HG03045 (cell line): ENCODE data around the gene LRRC8E.
"Not testable (repeated sequence)": the region's sequence is repeated elsewhere in the genome, so short reads cannot be mapped to it uniquely, and the experiment has no call there.

ENCODE experiments used
- ATAC-seq: cut with Tn5 transposase; IDR thresholded peaks from one replicate; pipeline ENCODE4 v1.9.1; 2021; ENCODE audit warnings: mild to moderate bottlenecking, moderate library complexity; ENCODE audit not compliant: unreplicated experiment

LRRC8E gene

DNA sequence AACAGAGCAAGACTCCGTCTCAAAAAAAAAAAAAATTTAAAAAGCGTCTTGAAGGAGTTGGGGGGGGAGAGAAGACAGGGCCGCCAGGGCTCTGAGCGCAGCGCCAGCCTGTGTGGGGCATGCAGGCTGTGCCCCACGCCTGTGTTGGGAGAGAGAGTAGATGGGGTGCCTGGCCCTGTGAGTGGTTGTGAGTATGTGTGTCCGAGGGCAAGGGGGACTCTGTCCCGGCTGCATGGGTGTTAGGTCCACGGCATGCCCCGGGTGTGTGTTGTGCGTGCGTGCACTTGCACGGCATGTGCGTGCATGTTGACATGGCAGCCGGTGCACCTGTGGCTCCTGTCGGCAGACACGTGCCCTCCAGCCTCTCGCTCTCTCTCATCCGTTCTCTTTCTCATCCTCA lies 18.8 kb downstream of the LRRC8E start:
- ATAC-seq: no peak

DNA sequence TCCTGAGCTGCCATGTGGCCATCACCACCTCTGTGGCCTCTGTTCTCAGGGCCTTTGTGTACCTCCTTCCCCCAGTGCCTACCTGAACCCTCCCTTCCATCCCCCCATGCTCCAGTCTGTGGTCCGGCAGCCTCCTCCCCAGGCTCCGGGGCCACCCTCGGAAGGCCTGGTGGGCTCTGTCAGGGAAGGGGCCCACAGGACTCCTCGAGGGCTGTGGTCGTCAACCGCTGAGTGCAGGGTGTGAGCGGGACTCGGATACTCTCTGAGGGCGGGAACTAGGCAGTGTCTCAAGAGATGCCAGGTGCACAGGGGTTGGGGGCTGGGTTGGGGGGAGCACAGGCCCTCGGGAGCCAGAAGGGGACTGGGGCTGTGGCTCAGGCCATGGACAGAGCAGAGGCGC lies 19.2 kb downstream of the LRRC8E start:
- no peak for ATAC-seq

- no peak for ATAC-seq
These were observed 19.9 kb downstream of the LRRC8E start for GRCh38 chr19:7908078-7908699.

- ATAC-seq: no peak
These were observed 20.6 kb downstream of the LRRC8E start for GRCh38 chr19:7908742-7909461.

DNA sequence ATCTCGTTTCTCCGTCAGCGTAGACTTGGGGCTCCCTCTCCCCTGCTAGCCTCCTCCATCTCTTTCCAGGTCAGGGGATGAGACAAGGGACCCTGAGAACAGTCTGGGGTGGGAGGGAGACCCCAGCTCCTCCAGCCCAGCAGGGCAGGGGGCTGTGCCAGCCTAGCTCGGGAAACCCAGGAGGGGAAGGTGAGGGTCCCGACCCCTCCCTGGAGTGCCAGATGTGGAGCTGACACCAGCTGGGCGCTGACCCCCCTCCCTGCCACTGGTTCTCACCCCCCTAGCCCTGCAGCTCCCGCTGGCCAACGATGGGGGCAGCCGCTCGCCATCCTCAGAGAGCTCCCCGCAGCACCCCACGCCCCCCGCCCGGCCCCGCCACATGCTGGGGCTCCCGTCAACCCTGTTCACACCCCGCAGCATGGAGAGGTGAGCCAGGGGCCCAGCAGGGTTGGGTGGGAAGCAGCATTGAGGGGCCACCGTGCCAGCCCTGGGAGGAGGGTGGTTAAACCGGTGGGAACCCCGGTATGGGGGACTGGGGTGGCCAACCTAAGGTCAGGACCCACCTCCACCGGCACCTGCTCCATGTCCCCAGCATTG lies 21.3 kb downstream of the LRRC8E start:
- ATAC-seq: no peak

GRCh38 chr19:7910321-7911161 lies 22.2 kb downstream of the LRRC8E start:
- no peak for ATAC-seq

GRCh38 chr19:7911508-7912143 lies 23.3 kb downstream of the LRRC8E start:
- ATAC-seq: no peak

- ATAC-seq: no peak
These were observed 23.9 kb downstream of the LRRC8E start for GRCh38 chr19:7912144-7912696.

DNA sequence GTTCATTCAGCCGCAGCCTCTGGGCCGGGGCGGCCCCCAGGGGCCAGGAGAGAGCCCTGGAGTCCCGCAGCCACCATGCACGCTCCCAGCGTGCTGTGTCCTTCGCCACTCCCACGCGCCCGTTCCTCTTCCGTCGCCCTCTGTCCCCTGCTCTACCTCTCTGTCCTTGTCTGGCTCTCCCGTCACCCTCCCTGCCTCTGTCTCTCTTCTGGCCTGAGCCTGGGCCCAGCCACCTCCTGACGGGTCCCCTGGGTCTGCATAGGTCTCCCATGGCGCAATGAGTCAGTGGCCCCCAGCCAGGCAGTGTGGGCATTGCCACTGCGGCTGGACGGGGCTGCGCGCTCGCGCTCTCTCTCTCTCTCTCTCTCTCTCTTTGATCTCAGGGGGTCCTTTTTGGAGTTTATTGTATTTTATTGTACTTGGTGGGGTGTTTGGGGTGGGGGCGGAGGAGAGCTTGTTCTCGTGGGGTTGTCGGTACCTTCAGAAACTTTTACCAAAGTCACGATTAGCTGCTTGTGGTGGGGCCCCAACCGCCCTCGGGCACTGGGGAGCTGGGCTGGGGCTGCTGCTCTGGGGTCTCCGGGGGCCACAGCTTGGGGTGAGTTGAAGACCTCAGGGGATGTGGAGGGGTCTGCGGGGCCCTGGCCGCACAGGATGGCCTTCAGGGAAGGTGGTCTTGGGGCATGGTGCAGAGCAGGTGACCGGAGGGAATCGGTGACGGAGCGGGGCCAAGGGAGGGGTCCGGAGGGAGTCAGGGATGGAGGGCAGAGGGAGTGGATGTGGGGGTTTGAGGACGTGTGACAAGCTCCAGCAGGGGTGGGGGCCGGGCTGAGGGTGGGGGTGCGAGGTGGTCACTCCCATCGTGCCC lies 24.6 kb downstream of the LRRC8E start:
- no peak for ATAC-seq

GRCh38 chr19:7913652-7914051 lies 25.3 kb downstream of the LRRC8E start:
- no peak for ATAC-seq

DNA sequence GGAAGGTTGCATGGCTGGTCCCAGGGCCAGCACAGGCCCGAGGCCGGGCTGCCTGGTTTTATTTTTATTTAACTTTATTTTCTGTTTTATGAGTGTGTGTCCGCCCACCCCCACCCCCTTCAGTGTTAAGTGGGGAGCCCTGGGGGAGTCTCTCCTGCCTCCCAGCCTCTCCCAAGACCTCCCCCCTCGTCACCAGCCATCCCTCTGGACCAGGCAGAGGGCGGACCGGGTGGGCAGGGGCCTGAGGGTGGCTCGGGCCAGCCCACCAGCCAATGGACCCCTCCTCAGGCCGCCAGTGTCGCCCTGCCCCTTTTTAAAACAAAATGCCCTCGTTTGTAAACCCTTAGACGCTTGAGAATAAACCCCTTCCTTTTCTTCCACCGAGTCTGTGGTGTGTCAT lies 25.8 kb downstream of the LRRC8E start:
- no peak for ATAC-seq

- no peak for ATAC-seq
These were observed 26.3 kb downstream of the LRRC8E start, which contains the start of gene TGFBR3L for GRCh38 chr19:7914598-7915045. TGFBR3L (plus strand) TSS chr19:7914830.

DNA sequence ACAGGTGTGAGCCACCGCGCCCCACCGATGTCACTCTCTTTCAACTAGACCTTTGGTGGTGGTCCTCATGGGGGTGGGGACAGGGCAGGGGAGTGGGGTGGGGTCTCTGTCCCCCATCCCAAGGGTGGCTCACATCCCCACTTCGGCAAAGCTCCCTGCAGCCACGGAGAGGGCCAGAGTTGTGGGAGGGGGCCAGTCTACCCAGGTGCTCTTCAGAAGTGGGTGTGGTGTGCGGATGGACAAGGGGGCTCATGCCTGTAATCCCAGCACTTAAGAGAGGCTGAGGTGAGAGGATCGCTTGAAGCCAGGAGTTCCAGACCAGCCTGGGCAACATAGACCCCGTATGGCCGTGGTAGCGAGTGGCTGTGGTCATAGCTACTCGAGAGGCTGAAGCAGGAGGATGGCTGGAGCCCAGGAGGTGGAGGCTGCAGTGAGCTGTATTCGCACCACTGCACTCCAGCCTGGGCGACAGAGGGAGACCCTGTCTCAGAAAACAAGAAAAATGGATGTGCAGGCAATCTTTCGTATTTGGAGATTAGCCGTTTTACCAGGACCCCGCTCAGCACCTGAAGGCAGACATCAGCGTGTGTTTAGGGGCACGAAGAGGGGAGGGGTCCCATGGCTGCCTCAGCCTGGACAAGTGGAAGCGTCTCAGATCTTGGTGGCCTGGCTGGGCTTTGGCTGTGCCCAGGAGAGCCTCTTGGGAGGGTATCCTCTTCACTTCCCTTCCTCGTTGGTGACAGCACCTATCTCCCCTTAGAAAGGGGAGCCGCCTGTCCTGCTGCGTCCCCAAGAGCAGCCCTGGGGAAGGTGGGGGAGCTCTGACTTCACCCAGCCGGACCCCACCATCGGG lies 27.2 kb downstream of the LRRC8E start:
- no peak for ATAC-seq

DNA sequence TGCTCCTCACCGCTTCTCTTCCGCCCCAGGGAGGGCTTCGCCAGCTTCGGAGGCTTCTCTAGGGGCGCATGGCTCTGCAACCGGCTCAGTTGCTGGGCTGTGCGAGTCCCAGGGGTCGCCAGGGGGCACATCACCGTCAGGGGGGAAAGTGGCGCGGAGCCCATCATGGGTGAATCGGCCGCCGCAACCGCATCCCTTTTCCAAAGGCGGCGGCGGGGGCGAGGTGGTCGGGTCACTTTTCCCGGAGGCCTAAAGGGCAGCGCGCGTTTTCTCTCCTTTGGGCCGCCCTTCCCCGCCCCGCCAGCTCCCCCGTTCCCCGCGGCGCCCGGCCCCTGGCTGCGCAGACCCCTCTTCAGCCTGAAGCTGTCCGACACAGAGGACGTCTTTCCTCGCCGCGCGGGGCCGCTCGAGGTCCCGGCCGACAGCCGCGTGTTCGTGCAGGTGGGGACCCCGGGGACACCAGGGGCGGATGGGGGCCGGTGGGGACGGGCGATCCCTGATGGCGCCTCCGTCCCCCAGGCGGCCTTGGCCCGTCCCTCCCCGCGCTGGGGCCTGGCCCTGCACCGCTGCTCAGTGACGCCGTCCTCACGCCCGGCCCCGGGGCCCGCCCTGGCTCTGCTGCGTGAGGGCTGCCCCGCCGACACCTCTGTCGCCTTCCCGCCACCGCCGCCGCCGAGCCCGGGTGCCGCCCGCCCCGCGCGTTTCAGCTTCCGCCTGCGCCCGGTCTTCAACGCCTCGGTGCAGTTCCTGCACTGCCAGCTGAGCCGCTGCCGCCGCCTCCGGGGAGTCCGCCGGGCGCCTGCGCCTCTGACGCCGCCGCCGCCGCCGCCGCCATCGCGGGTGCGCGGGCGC lies 28.0 kb downstream of the LRRC8E start:
- ATAC-seq: no peak

DNA sequence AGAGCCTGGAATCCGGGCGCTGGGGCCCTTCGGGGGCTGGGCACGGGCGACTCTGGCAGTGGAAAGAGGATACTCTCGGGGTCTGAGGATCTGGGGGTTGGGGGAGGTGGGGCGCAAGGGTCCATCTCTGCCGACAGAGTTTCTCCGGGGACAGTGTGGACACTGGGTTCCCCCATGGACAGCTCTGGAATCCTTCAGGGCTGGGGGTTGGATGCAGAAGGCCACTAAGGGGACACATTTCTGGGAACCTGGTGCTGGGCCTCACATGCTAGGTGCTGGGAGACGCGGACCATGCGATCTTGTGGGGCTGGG lies 28.6 kb downstream of the LRRC8E start:
- no peak for ATAC-seq

DNA sequence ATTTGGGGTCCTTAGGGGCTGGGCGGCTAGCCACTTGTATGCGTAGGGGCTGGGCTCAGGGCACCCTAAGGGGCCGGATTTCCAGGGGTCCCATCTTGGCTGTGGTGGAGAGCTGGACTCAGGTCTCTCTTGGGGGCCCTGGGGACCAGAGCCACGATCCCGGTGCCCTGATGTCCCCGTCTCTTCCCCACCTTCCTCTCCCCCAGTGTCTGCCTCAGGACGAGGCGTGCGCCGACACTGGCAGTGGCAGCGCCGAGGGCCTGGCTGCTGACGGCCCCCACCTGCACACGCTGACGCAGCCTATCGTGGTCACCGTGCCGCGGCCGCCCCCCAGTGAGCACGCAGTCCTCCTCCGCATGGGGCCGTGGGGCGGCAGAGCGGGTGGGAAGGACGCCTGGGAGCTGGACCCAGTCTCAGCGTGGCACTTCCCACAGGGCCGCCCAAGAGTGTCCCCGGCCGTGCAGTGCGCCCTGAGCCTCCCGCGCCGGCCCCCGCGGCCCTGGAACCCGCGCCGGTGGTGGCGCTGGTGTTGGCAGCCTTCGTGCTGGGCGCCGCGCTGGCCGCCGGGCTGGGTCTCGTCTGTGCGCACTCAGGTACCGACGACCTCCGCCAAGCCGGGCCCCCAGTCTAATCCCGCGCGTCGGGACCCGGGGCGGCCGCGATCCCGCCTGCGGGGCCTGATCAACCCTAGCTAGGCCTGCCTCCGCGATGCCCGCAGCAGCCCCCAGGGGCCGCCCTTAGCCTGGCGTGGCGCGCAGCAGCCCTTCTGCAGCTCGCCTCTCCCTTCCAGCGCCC lies 29.2 kb downstream of the LRRC8E start:
- ATAC-seq: no peak

DNA sequence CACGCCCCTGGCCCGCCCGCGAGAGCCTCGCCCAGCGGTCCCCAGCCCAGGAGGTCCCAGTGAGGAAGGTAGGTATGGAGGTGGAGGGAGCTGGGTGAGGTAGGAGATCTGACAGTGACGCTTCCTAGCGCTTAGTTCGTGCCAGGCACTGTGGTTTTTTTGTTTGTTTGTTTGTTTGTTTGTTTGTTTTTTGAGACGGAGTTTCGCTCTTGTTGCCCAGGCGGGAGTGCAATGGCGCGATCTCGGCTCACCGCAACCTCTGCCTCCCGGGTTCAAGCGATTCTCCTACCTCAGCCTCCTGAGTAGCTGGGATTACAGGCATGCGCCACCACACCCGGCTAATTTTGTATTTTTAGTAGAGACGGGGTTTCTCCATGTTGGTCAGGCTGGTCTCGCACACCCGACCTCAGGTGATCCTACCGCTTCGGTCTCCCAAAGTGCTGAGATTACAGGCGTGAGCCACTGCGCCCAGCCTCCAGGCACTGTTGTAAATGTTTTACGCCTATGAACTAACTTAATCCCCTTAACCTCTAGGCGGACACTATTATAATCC lies 29.8 kb downstream of the LRRC8E start:
- ATAC-seq: not testable (repeated sequence)
